GM23338 (cell line): ENCODE data around the gene PARP6. TPM values are rescaled to one million over a fixed set of nuclear protein-coding genes. Genes with fewer than 3 reads are reported as not detected.

Experiments used
- ATAC-seq: fragments of 200-7000 bp; cut with Tn5 transposase; 3 replicates; pipeline ENCODE4 v1.9.1; 2020
- DNase-seq: peaks from one replicate; pipeline ENCODE4 v3.0.0-alpha.2; 2015; ENCODE audit warnings: low spot score
- H2AFZ ChIP-seq: fragments of 200-600 bp; sonication (generic); 2 replicates; pipeline ENCODE4 v1.8.0; 2016; ENCODE audit warnings: antibody characterized with exemption, mild to moderate bottlenecking, moderate library complexity
- H3F3A ChIP-seq: fragments of 200-600 bp; sonication (generic); replicated peaks from 2 replicates; pipeline ENCODE4 v1.8.0; 2017; ENCODE audit warnings: antibody characterized with exemption, mixed run types, low read depth
- H3K27ac ChIP-seq: fragments of 200-600 bp; sonication (generic); 2 replicates; pipeline ENCODE4 v1.6.1; 2016; ENCODE audit warnings: low read depth
- H3K27me3 ChIP-seq: fragments of 200-600 bp; sonication (generic); 2 replicates; pipeline ENCODE4 v1.8.0; 2016; ENCODE audit warnings: mild to moderate bottlenecking, mixed run types, moderate library complexity; ENCODE audit not compliant: insufficient read depth
- H3K36me3 ChIP-seq: fragments of 200-600 bp; sonication (generic); 2 replicates; pipeline ENCODE4 v1.8.0; 2016; ENCODE audit warnings: mild to moderate bottlenecking; ENCODE audit not compliant: insufficient read depth
- H3K4me1 ChIP-seq: fragments of 200-600 bp; sonication (generic); 2 replicates; pipeline ENCODE4 v1.8.0; 2016; ENCODE audit warnings: mild to moderate bottlenecking, moderate library complexity; ENCODE audit not compliant: insufficient read depth
- H3K4me2 ChIP-seq: fragments of 200-600 bp; sonication (generic); 2 replicates; pipeline ENCODE4 v1.7.1; 2017; ENCODE audit warnings: mixed run types
- H3K4me3 ChIP-seq: fragments of 200-600 bp; sonication (generic); 2 replicates; pipeline ENCODE4 v1.6.1; 2016; ENCODE audit warnings: mixed run types
- H3K79me2 ChIP-seq: fragments of 200-600 bp; sonication (generic); replicated peaks from 2 replicates; pipeline ENCODE4 v1.8.0; 2017; ENCODE audit warnings: mild to moderate bottlenecking; ENCODE audit not compliant: insufficient read depth
- H3K9me2 ChIP-seq: fragments of 200-600 bp; sonication (generic); 2 replicates; pipeline ENCODE4 v1.8.0; 2017; ENCODE audit not compliant: insufficient read depth
- H4K20me1 ChIP-seq: fragments of 200-600 bp; sonication (generic); replicated peaks from 2 replicates; pipeline ENCODE4 v1.8.0; 2017; ENCODE audit warnings: mild to moderate bottlenecking; ENCODE audit not compliant: insufficient read depth
- H3K27ac Mint-ChIP-seq: 2 replicates; pipeline ENCODE4 v1.8.0; 2020; ENCODE audit warnings: inconsistent platforms, mild to moderate bottlenecking, moderate library complexity, mixed read lengths
- H3K27me3 Mint-ChIP-seq: 3 replicates; pipeline ENCODE4 v1.8.0; 2022; ENCODE audit warnings: low read depth, mild to moderate bottlenecking, moderate library complexity, mixed read lengths, inconsistent platforms; ENCODE audit not compliant: insufficient read depth, poor library complexity
- H3K36me3 Mint-ChIP-seq: 3 replicates; pipeline ENCODE4 v1.8.0; 2021; ENCODE audit warnings: low read depth, mild to moderate bottlenecking, inconsistent platforms, moderate library complexity, mixed read lengths
- H3K4me1 Mint-ChIP-seq: 3 replicates; pipeline ENCODE4 v1.8.0; 2020; ENCODE audit warnings: mild to moderate bottlenecking, inconsistent platforms, mixed read lengths
- H3K4me3 Mint-ChIP-seq: 3 replicates; pipeline ENCODE4 v1.8.0; 2021; ENCODE audit warnings: moderate library complexity, mild to moderate bottlenecking, inconsistent platforms, mixed read lengths
- H3K9me3 Mint-ChIP-seq: 3 replicates; pipeline ENCODE4 v1.8.0; 2020; ENCODE audit warnings: moderate library complexity, mild to moderate bottlenecking, inconsistent platforms, mixed read lengths
- CREB1 ChIP-seq: fragments of 250-450 bp; sonication (Bioruptor Pico); IDR thresholded peaks from 2 replicates; pipeline ENCODE4 v1.5.0; 2020; ENCODE audit warnings: low read depth, mild to moderate bottlenecking, moderate library complexity
- CTCF ChIP-seq, 2 experiments: fragments of 200-600 bp in 1 of 2; sonication (generic) in 1 of 2; conservative IDR thresholded peaks; 2 replicates each; pipeline versions ENCODE4 v1.5.1 to v1.6.1; 2016 to 2017; ENCODE audit warnings: antibody characterized with exemption in 2 of 2, low read depth in 2 of 2, mild to moderate bottlenecking in 2 of 2, moderate library complexity in 1 of 2
- ETS1 ChIP-seq: IDR thresholded peaks from 2 replicates; pipeline ENCODE4 v1.6.1; 2016; ENCODE audit warnings: antibody characterized with exemption
- EZH2phosphoT487 ChIP-seq: fragments of 200-600 bp; sonication (generic); IDR thresholded peaks from one replicate; pipeline ENCODE4 v1.8.1; 2018; ENCODE audit warnings: antibody characterized with exemption; ENCODE audit not compliant: unreplicated experiment
- POLR2AphosphoS5 ChIP-seq: IDR thresholded peaks from 2 replicates; pipeline ENCODE4 v1.6.1; 2016; ENCODE audit warnings: antibody characterized with exemption, low read depth
- REST ChIP-seq: IDR thresholded peaks from one replicate; pipeline ENCODE4 v1.6.1; 2018; ENCODE audit warnings: antibody characterized with exemption; ENCODE audit not compliant: unreplicated experiment
- ZNF114 ChIP-seq: fragments of 250-450 bp; sonication (Bioruptor Pico); IDR thresholded peaks from 2 replicates; pipeline ENCODE4 v1.5.0; 2020; ENCODE audit warnings: mild to moderate bottlenecking, moderate library complexity
- ZNF331 ChIP-seq: fragments of 250-450 bp; sonication (Bioruptor Pico); IDR thresholded peaks from 2 replicates; pipeline ENCODE4 v1.5.0; 2020; ENCODE audit warnings: low read depth, mild to moderate bottlenecking, moderate library complexity
- polyA plus RNA-seq: library from polyadenylated mRNA; unstranded; fragments of >200 nt; fragmentation: Nextera tagmentation; extraction: Ambion mirVana; gene quantifications from 2 replicates; pipeline ENCODE4 v1.2.1, GENCODE V29; 2016
- total RNA-seq: library from RNA; depleted of rRNA; stranded (reverse); fragments of >200 nt; shearing (Covaris generic); gene quantifications from 2 replicates; pipeline ENCODE4 v1.2.3, GENCODE V29; 2014

PARP6 gene
- total and polyA plus RNA-seq, 2 experiments from 2014 or later: 27.6 to 28.1 TPM

- no peak overlapping the region for H3K4me3 Mint-ChIP-seq
- ATAC-seq (peak; percentile 88), DNase-seq (peak; percentile 85)
- Histone ChIP-seq H3K4me3 (no peak overlapping the region), H3K4me1 (no peaks in the 10 kb centered on the region), H3K9me2 (no peaks in the 10 kb centered on the region), H3K27ac (no peak overlapping the region), H3F3A (no peaks in the 10 kb centered on the region), H3K36me3 (no peaks in the 10 kb centered on the region), H3K4me2 (no peak overlapping the region), H4K20me1 (no peaks in the 10 kb centered on the region), H3K27me3 (no peaks in the 10 kb centered on the region), H2AFZ (peak overlapping the region; percentile 86), H3K79me2 (no peaks in the 10 kb centered on the region)
- H3K9me3 Mint-ChIP-seq: no peaks in the 10 kb centered on the region
- peaks cover 4% of the 10 kb centered on the region for H3K27me3 Mint-ChIP-seq
- TF ChIP-seq ETS1 (no peak), REST (no peak), CREB1 (no peak), EZH2phosphoT487 (no peak), ZNF114 (CRISPR knock-in tag) (no peak), CTCF (conservative IDR thresholded peaks at IDR 0.05; ENCODE audit: low read depth in 2 of 2) (peak; percentile 63 to 78), ZNF331 (CRISPR knock-in tag) (no peak), POLR2AphosphoS5 (no peak)
- H3K4me1 Mint-ChIP-seq: no peaks in the 10 kb centered on the region; the same call in 2 of the 3 replicates
- H3K27ac Mint-ChIP-seq: no peak overlapping the region
- H3K36me3 Mint-ChIP-seq: no peaks in the 10 kb centered on the region; the same call in 2 of the 3 replicates
These were observed 13.7 kb upstream of the PARP6 start for GRCh38 chr15:72285927-72286516.

- peaks cover 3% of the 10 kb centered on the region for H3K27me3 Mint-ChIP-seq
- H3K36me3 Mint-ChIP-seq: no peaks in the 10 kb centered on the region; the same call in 2 of the 3 replicates
- Histone ChIP-seq H3K4me3 (no peak overlapping the region), H3K79me2 (no peaks in the 10 kb centered on the region), H3K36me3 (no peaks in the 10 kb centered on the region), H3K4me1 (no peaks in the 10 kb centered on the region), H4K20me1 (no peaks in the 10 kb centered on the region), H3K27ac (no peak overlapping the region), H3K27me3 (no peaks in the 10 kb centered on the region), H2AFZ (peak overlapping the region; percentile 49; the same call in 1 of the 2 replicates), H3K4me2 (no peak overlapping the region), H3F3A (no peaks in the 10 kb centered on the region), H3K9me2 (no peaks in the 10 kb centered on the region)
- ATAC-seq (peak; percentile 80), DNase-seq (peak; percentile 76)
- TF ChIP-seq CTCF (conservative IDR thresholded peaks at IDR 0.05; ENCODE audit: low read depth in 2 of 2) (peak; percentile 20 to 47; a peak in 3 of 4 replicates), ETS1 (no peak), REST (no peak)
- no peaks in the 10 kb centered on the region for H3K9me3 Mint-ChIP-seq
- no peaks in the 10 kb centered on the region; the same call in 2 of the 3 replicates for H3K4me1 Mint-ChIP-seq
- no peak overlapping the region for H3K27ac Mint-ChIP-seq
- no peak overlapping the region for H3K4me3 Mint-ChIP-seq
These were observed 13.0 kb upstream of the PARP6 start for GRCh38 chr15:72285402-72285801.
